B cell (primary cell): Measurements from ENCODE around the gene STX18.

Experiments used
- EZH2 ChIP-seq: IDR thresholded peaks from 2 replicates; pipeline ENCODE4 v1.6.1; 2012; ENCODE audit warnings: borderline replicate concordance, low read depth, mild to moderate bottlenecking, moderate library complexity, low read length; ENCODE audit not compliant: insufficient read depth, poor library complexity, severe bottlenecking
- TF ChIP-seq, protein P1 (sequence below): fragments of 200-600 bp; IDR thresholded peaks from one replicate; pipeline ENCODE4 v1.8.0; 2022; ENCODE audit warnings: antibody characterized with exemption, mild to moderate bottlenecking

DNA sequence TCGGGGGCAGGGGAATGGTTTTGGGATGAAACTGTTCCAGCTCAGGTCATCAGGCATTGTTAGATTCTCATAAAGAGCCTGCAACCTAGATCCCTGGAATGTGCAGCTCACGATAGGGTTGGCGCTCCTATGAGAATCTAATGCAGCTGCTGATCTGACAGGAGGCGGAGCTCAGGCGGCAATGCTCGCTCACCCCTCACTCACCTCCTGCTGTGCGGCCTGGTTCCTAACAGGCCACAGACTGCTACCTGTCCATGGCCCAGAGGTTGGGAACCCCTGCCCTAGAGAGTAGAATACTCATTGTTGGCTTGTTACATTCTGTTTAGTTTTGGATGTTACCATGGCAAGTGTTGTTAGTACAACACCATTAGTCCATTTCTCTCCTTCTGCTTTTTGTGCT, 40.8 kb upstream of the STX18 start:
- TF ChIP-seq, protein P1, sequence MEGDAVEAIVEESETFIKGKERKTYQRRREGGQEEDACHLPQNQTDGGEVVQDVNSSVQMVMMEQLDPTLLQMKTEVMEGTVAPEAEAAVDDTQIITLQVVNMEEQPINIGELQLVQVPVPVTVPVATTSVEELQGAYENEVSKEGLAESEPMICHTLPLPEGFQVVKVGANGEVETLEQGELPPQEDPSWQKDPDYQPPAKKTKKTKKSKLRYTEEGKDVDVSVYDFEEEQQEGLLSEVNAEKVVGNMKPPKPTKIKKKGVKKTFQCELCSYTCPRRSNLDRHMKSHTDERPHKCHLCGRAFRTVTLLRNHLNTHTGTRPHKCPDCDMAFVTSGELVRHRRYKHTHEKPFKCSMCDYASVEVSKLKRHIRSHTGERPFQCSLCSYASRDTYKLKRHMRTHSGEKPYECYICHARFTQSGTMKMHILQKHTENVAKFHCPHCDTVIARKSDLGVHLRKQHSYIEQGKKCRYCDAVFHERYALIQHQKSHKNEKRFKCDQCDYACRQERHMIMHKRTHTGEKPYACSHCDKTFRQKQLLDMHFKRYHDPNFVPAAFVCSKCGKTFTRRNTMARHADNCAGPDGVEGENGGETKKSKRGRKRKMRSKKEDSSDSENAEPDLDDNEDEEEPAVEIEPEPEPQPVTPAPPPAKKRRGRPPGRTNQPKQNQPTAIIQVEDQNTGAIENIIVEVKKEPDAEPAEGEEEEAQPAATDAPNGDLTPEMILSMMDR, result no peak
- no peak for TF ChIP-seq EZH2
